Stromal cell of bone marrow (primary cell): ENCODE data around the gene ACD.

Source experiments
- DNase-seq: peaks from one replicate; pipeline ENCODE4 v3.0.0-alpha.2; 2012; ENCODE audit warnings: low read depth

Gene ACD

GRCh38 chr16:67647681-67648080, 12.4 kb downstream of the ACD start:
- no peak for DNase-seq

- no peak for DNase-seq
Measured at GRCh38 chr16:67647111-67647651, 12.9 kb downstream of the ACD start.

GRCh38 chr16:67645397-67646121, 14.5 kb downstream of the ACD start:
- no peak for DNase-seq

DNA sequence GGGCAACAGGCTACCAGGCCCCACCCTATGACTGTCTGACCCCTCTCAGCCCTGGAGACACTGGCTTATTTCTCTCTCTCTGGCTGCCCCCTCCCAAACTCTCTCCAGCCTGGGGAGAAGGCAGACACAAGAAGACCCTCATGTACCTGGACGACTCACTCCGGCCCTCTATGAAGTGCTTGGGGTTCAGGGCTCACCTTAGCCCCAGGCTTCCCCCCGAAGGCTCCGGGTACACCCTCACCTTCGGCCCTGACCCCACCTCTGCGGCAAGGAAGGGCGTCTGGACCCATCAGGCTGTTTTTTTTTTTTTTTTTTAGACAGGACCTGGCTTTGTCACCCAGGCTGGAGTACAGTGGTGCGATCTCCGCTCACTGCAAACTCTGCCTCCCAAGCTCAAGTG, 16.0 kb downstream of the ACD start:
- no peak for DNase-seq

GRCh38 chr16:67641779-67642708, 18.0 kb downstream of the ACD start:
- DNase-seq = peak; percentile 22

- no peak for DNase-seq
Measured at GRCh38 chr16:67637625-67638024, 22.4 kb downstream of the ACD start.

GRCh38 chr16:67636713-67637112, 23.3 kb downstream of the ACD start:
- no peak for DNase-seq

DNA sequence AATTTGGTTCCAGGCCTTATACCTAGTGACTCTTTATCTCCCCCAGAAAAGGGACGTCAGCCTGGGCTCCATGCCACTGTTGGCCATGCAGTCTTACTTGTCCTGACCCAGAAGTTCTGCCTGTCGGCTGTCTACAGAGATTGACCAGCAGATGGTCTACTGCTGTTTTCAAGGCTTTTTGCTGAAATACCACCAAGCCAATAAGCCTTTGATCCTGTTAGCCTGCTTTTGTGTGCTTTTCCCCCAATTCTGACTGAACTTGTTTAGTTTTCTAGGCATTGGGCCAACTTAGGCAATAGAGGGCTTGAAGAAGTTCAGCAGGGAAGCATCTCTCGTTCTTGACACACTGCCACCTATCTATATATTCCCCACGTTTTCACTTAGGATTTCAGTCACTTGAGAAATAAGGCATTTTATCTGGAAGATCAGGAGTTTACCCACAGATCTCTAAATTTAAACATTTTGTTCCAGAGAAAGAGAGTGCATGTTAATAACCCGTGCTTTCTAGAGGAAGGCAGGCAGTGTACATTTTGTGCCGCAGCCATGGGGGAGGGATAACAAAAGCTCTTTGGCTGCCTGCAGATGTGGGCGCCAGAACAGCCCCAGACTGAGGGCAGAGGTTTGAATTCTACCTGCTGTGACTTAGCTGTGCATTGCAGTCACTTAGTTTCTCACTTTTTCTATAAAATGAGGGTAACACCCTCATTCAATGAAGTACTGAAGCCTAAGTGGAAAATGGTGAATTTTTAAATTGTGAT, 27.5 kb downstream of the ACD start:
- no peak for DNase-seq

- no peak for DNase-seq
Measured at GRCh38 chr16:67628216-67628615, 31.8 kb downstream of the ACD start.

DNA sequence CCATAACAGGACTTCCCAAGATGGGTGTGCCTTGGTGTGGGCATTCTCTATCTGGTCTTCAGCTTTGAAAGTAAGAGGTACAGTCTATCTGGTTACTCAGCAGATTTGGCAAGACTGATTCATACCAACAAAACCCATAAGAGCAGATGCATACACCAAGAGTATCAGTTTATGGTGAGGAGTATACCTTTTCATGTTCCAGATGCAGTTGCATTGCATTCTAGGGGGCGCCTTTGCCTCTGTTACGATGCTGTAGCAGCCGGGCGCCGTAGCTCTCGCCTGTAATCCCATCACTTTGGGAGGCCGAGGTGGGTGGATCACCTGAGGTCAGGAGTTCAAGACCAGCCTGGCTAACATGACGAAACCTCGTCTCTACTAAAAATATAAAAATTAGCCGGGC, 46.3 kb downstream of the ACD start:
- DNase-seq = no peak

GRCh38 chr16:67608364-67608763, 51.7 kb downstream of the ACD start:
- no peak for DNase-seq
